GM12878 (cell line): ENCODE results near the gene DAO. TPM values are rescaled to one million over a fixed set of nuclear protein-coding genes. Genes with fewer than 3 reads are reported as not detected.

Source experiments
- BACH1 ChIP-seq: fragments of 450-650 bp; IDR thresholded peaks from 2 replicates; pipeline ENCODE4 v1.6.1; 2017; ENCODE audit warnings: mild to moderate bottlenecking, borderline replicate concordance
- CHD2 ChIP-seq: IDR thresholded peaks from 2 replicates; pipeline ENCODE4 v1.6.1; 2011; ENCODE audit warnings: low read depth, low read length, improper control_type of control experiment, borderline replicate concordance
- CUX1 ChIP-seq: IDR thresholded peaks from 2 replicates; pipeline ENCODE4 v1.6.1; 2012; ENCODE audit warnings: improper control_type of control experiment, low read depth, low read length; ENCODE audit not compliant: insufficient replicate concordance
- EP300 ChIP-seq, 2 experiments: fragments of 150-350 bp in 1 of 2; IDR thresholded peaks; 2 replicates each; pipeline ENCODE4 v1.6.1; 2011 to 2012; ENCODE audit warnings: low read depth in 2 of 2, low read length in 2 of 2, borderline replicate concordance in 1 of 2, improper control_type of control experiment in 1 of 2, inconsistent platforms in 1 of 2; ENCODE audit not compliant: control insufficient read depth in 1 of 2
- IKZF1 ChIP-seq: fragments of 450-650 bp; conservative IDR thresholded peaks from 2 replicates; pipeline ENCODE4 v1.6.1; 2017; ENCODE audit warnings: antibody characterized with exemption, mild to moderate bottlenecking
- MTA2 ChIP-seq: fragments of 450-650 bp; IDR thresholded peaks from 2 replicates; pipeline ENCODE4 v1.6.1; 2016; ENCODE audit warnings: low read depth, mild to moderate bottlenecking, moderate library complexity
- MTA3 ChIP-seq: IDR thresholded peaks from 2 replicates; pipeline ENCODE4 v1.6.1; 2012; ENCODE audit warnings: low read length, inconsistent platforms, borderline replicate concordance
- MYB ChIP-seq: fragments of 150-350 bp; IDR thresholded peaks from 2 replicates; pipeline ENCODE4 v1.6.1; 2014; ENCODE audit warnings: mild to moderate bottlenecking, low read depth, low read length, borderline replicate concordance
- NFIC ChIP-seq: IDR thresholded peaks from 2 replicates; pipeline ENCODE4 v1.6.1; 2012; ENCODE audit warnings: low read depth, mild to moderate bottlenecking, inconsistent platforms, low read length, moderate library complexity
- NFYB ChIP-seq: IDR thresholded peaks from 2 replicates; pipeline ENCODE4 v1.6.1; 2011; ENCODE audit warnings: low read depth, mild to moderate bottlenecking, low read length, improper control_type of control experiment, moderate library complexity; ENCODE audit not compliant: insufficient read depth
- NR2F1 ChIP-seq: fragments of 450-650 bp; conservative IDR thresholded peaks from 2 replicates; pipeline ENCODE4 v1.6.1; 2017; ENCODE audit warnings: mild to moderate bottlenecking
- POLR2AphosphoS2 ChIP-seq: IDR thresholded peaks from 2 replicates; pipeline ENCODE4 v1.6.1; 2011; ENCODE audit warnings: low read depth, mild to moderate bottlenecking, low read length, improper control_type of control experiment, moderate library complexity
- POLR2AphosphoS5 ChIP-seq: IDR thresholded peaks from 2 replicates; pipeline ENCODE4 v1.6.1; 2011; ENCODE audit warnings: mild to moderate bottlenecking, low read length, inconsistent platforms
- RFX5 ChIP-seq: IDR thresholded peaks from 2 replicates; pipeline ENCODE4 v1.6.1; 2011; ENCODE audit warnings: low read depth, low read length, improper control_type of control experiment
- SKIL ChIP-seq: fragments of 450-650 bp; IDR thresholded peaks from 2 replicates; pipeline ENCODE4 v1.6.1; 2017; ENCODE audit warnings: mild to moderate bottlenecking, low read depth, inconsistent platforms; ENCODE audit not compliant: poor library complexity, severe bottlenecking
- SMARCA5 ChIP-seq: fragments of 450-650 bp; IDR thresholded peaks from 2 replicates; pipeline ENCODE4 v1.6.1; 2017; ENCODE audit warnings: mild to moderate bottlenecking
- SPI1 ChIP-seq: IDR thresholded peaks from 2 replicates; pipeline ENCODE4 v1.6.1; 2011; ENCODE audit warnings: low read depth, mild to moderate bottlenecking, low read length, moderate library complexity, borderline replicate concordance; ENCODE audit not compliant: insufficient read depth
- ZBTB33 ChIP-seq: fragments of 450-650 bp; IDR thresholded peaks from 2 replicates; pipeline ENCODE4 v1.6.1; 2017; ENCODE audit warnings: mild to moderate bottlenecking
- ZNF217 ChIP-seq: fragments of 450-650 bp; IDR thresholded peaks from 2 replicates; pipeline ENCODE4 v1.6.1; 2017; ENCODE audit warnings: antibody characterized with exemption, mild to moderate bottlenecking
- ZZZ3 ChIP-seq: IDR thresholded peaks from 2 replicates; pipeline ENCODE4 v1.6.1; 2011; ENCODE audit warnings: low read depth; ENCODE audit not compliant: control insufficient read depth, insufficient read length
- polyA plus RNA-seq, 11 experiments: library from polyadenylated mRNA; depleted of rRNA in 4 of 11; unstranded in 6 of 11; stranded (reverse) in 5 of 11; fragments of >200 nt; fragmentation: Nextera tagmentation in 4 of 11; fragmentation: Illumina TruSeq in 1 of 11; extraction: Ambion mirVana in 4 of 11; extraction: Trizol in 1 of 11; gene quantifications; 1 replicate in 1 of 11; 2 replicates in 10 of 11; pipeline versions ENCODE4 v1.2.1 to v1.2.3, GENCODE V29; 2011 to 2016; ENCODE audit warnings: inconsistent platforms in 2 of 11, missing spikeins in 2 of 11, low read depth in 1 of 11
- total RNA-seq, 4 experiments: library from RNA; depleted of rRNA in 3 of 4; stranded (reverse); fragments of >200 nt in 3 of 4; fragmentation: Illumina TruSeq in 1 of 4; extraction: Trizol in 1 of 4; gene quantifications; 2 replicates each; pipeline versions ENCODE4 v1.2.1 to v1.2.3, GENCODE V29; 2013 to 2021

DAO gene
- total and polyA plus RNA-seq, 10 of the 15 experiments (the other 5 are each of a cell fraction or from before 2014, with no cell fraction given) = 0.15 TPM; not detected in 9

- TF ChIP-seq ZBTB33 (no peak), MTA2 (peak; percentile 93), CHD2 (peak; percentile 85), ZNF217 (peak; percentile 74), SKIL (peak; percentile 62), ZZZ3 (no peak), SPI1 (no peak), NFYB (no peak), IKZF1 (peak; percentile 99), RFX5 (no peak), POLR2AphosphoS2 (no peak), NFIC (peak; percentile 90), SMARCA5 (peak; percentile 82), NR2F1 (peak; percentile 83), MTA3 (no peak), CUX1 (no peak), BACH1 (peak; percentile 98), MYB (0 out of 2 replicates have a peak, but pooled peaks have one; percentile 46), POLR2AphosphoS5 (peak; percentile 83), EP300 (IDR thresholded peaks at IDR 0.05; ENCODE audit: borderline replicate concordance in 1 of 2, control insufficient read depth in 1 of 2, low read depth in 2 of 2, low read length in 2 of 2) (peak; percentile 91 to 93)
Observed at GRCh38 chr12:108838194-108839017, 41.5 kb upstream of the DAO start (continued).
